Activated CD8-positive, alpha-beta T cell treated with anti-CD3 and anti-CD28 coated beads for 36 hours (primary cell): ENCODE measurements around the gene NUDT3. TPM values are rescaled to one million over a fixed set of nuclear protein-coding genes. Genes with fewer than 3 reads are reported as not detected.

Experiments
- ATAC-seq: fragments of 200-7000 bp; cut with Tn5 transposase; one replicate; pipeline ENCODE4 v1.10.0; 2021; ENCODE audit warnings: mild to moderate bottlenecking, moderate library complexity
- CTCF ChIA-PET: fragments of 350-600 bp; sonication (Branson Sonifier 250); formaldehyde crosslinking; loops from one replicate; lab custom pipeline; 2021; ENCODE audit warnings: antibody characterized with exemption; lab: Charles Lee
- POLR2A ChIA-PET: fragments of 350-600 bp; sonication (Branson Sonifier 250); formaldehyde crosslinking; loops from one replicate; lab custom pipeline; 2021; ENCODE audit warnings: antibody characterized with exemption; lab: Charles Lee
- DNase-seq: peaks from one replicate; pipeline ENCODE4 v3.0.0-alpha.2; 2020
- H3K27ac Mint-ChIP-seq: one replicate; pipeline ENCODE4 v1.8.0; 2021; ENCODE audit warnings: mild to moderate bottlenecking, mixed read lengths
- H3K27me3 Mint-ChIP-seq: one replicate; pipeline ENCODE4 v1.8.0; 2021; ENCODE audit warnings: mixed read lengths
- H3K36me3 Mint-ChIP-seq: one replicate; pipeline ENCODE4 v1.8.0; 2021; ENCODE audit warnings: low read depth, mixed read lengths
- H3K4me1 Mint-ChIP-seq: one replicate; pipeline ENCODE4 v1.8.0; 2021; ENCODE audit warnings: low read depth, mixed read lengths
- H3K4me3 Mint-ChIP-seq: one replicate; pipeline ENCODE4 v1.8.0; 2021; ENCODE audit warnings: mild to moderate bottlenecking, moderate library complexity, mixed read lengths
- H3K9me3 Mint-ChIP-seq: one replicate; pipeline ENCODE4 v1.8.0; 2021; ENCODE audit warnings: mixed read lengths
- intact Hi-C: fragments of 100-400 bp; cut with micrococcal nuclease; formaldehyde crosslinking; loops from one replicate; pipeline ENCODE4 v1.10.0; 2022
- total RNA-seq, 2 experiments: library from RNA; stranded (reverse); gene quantifications; one replicate each; pipeline ENCODE4 v1.2.3, GENCODE V29; 2021
- TF ChIP-seq, protein P1 (sequence below): fragments of 200-600 bp; IDR thresholded peaks from one replicate; pipeline ENCODE4 v1.8.0; 2022; ENCODE audit warnings: antibody characterized with exemption, mild to moderate bottlenecking

NUDT3 gene
- total RNA-seq, 2 experiments from 2014 or later = 15.0 to 15.2 TPM

DNA sequence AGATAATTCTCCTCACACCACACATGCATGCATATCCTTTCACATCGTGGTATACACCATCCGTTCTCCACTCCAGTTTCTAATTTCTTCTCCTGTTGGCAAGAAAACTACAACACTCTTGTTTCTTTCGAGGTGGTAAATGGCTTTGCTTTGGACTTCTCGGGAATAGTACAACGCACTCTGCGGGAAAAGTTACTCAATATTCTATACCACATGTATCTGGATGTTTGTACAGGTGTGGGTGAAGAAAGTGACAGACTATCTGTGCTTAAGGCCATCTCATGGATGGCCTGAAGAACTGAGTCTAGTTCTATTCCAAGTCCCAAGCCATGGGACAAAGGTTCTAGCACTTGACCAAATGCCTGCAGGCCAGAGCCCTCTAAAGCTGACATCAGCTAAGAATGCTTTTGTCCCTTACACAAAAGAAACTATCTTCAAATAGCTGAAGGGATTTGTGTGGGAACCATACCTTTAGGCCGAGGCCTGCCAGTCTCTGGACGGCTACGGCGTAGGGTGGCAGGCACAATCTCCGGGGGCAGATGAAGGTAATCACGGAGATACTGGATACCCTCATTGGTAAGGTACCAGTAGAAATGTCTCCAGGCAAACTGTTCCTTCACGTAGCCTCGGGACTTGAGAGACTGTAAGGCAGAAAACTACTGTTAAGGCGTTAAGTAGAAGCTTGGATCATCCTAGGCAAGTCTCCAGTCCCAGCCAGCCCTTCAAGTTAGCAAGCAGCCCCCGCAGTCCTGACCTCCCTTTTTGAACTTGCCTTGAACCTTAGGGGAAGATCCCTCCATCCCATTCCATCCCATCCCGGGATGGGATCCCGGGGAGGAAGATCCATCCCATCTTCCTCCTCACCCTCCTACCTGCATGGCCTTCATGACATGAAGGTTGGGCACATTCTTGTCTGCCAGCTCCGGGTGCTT, 32.0 kb upstream of the NUDT3 start:
- TF ChIP-seq, protein P1, sequence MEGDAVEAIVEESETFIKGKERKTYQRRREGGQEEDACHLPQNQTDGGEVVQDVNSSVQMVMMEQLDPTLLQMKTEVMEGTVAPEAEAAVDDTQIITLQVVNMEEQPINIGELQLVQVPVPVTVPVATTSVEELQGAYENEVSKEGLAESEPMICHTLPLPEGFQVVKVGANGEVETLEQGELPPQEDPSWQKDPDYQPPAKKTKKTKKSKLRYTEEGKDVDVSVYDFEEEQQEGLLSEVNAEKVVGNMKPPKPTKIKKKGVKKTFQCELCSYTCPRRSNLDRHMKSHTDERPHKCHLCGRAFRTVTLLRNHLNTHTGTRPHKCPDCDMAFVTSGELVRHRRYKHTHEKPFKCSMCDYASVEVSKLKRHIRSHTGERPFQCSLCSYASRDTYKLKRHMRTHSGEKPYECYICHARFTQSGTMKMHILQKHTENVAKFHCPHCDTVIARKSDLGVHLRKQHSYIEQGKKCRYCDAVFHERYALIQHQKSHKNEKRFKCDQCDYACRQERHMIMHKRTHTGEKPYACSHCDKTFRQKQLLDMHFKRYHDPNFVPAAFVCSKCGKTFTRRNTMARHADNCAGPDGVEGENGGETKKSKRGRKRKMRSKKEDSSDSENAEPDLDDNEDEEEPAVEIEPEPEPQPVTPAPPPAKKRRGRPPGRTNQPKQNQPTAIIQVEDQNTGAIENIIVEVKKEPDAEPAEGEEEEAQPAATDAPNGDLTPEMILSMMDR = no peak
- H3K4me3 Mint-ChIP-seq = peak overlapping the region; percentile 98

DNA sequence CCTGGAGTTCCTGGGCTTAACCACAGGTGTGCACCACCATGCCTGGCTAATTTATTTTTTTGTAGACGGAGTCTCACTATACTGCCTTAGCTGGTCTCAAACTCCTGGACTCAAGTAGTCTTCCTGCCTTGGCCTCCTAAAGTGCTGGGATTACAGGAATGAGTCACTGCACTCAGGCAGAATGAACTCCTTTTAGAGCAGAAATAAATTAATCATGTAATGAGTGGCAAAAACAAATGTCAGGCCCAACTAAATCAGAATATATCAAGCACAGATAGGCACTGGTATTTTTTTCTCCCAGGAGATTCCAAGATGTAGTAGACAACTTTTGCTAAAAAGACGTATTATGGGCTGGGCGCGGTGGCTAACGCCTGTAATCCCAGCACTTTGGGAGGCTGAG, 30.8 kb upstream of the NUDT3 start:
- DNase-seq = no peak
- no peaks in the 10 kb centered on the region for H3K9me3 Mint-ChIP-seq
- intact Hi-C loops = no loop called here
- H3K27ac Mint-ChIP-seq = peak overlapping the region; percentile 100
- TF ChIP-seq, protein P1 = no peak
- ATAC-seq = no peak
- H3K27me3 Mint-ChIP-seq = no peaks in the 10 kb centered on the region
- peak overlapping the region; percentile 98 for H3K4me3 Mint-ChIP-seq
- ChIA-PET CTCF (interaction anchor here (1.5 to 2.0 kb wide), 2 partner anchors 9 to 174 kb away, joined by 7 to 9 read pairs; no protein-coding TSS in a partner anchor), POLR2A (interaction anchor here (0.6 to 5.0 kb wide), 11 partner anchors 8 to 186 kb away, joined by 3 to 63 read pairs (median 4); partner anchors contain the start of genes HMGA1, NUDT3 and SMIM29)
- H3K36me3 Mint-ChIP-seq = peaks cover 62% of the 10 kb centered on the region
- H3K4me1 Mint-ChIP-seq = peaks cover 44% of the 10 kb centered on the region

More for the DNA sequence above, 32.0 kb upstream of the NUDT3 start:
- H3K9me3 Mint-ChIP-seq = no peaks in the 10 kb centered on the region
- ChIA-PET CTCF (interaction anchor here (0.8 to 2.0 kb wide), 4 partner anchors 10 to 175 kb away, joined by 3 to 9 read pairs (median 5); no protein-coding TSS in a partner anchor), POLR2A (interaction anchor here (0.6 to 5.0 kb wide), 14 partner anchors 9 to 1066 kb away, joined by 3 to 63 read pairs (median 4); partner anchors contain the start of genes BLTP3A, HMGA1, NUDT3 and SMIM29)
- intact Hi-C loops = no loop called here
- H3K4me1 Mint-ChIP-seq = peaks cover 38% of the 10 kb centered on the region
- H3K27ac Mint-ChIP-seq = peak overlapping the region; percentile 100
- ATAC-seq (no peak), DNase-seq (no peak)
- H3K36me3 Mint-ChIP-seq = peaks cover 56% of the 10 kb centered on the region
- peaks cover 2% of the 10 kb centered on the region for H3K27me3 Mint-ChIP-seq

DNA sequence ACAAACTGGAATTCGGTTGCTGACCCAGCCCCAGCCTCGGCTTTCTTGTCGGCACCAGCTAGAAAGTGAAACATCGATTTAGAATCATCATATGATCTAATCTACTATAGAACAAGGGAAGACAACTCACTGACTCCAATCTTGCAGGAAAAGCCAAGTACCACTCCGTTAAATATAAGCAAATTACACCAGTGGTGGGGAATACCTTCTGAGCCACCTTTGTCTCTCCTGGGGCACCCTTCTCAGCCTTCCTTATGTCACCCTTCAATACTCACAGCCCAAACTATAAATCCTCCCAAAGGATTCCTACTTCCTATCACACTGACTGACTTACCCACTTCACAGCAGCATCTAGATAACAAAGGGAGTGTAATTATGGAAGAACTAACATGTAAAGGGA, 25.9 kb upstream of the NUDT3 start:
- Mint-ChIP-seq H3K4me1 (peaks cover 31% of the 10 kb centered on the region), H3K4me3 (no peak overlapping the region), H3K9me3 (no peaks in the 10 kb centered on the region), H3K27me3 (no peaks in the 10 kb centered on the region), H3K36me3 (peaks cover 71% of the 10 kb centered on the region), H3K27ac (peak overlapping the region; percentile 56)
- DNase-seq (no peak), ATAC-seq (no peak)
- TF ChIP-seq, protein P1 = no peak
- ChIA-PET CTCF (interaction anchor here (1.0 kb wide), 1 partner anchor 169 kb away, joined by 3 read pairs; the partner anchor contains the start of gene SMIM29), POLR2A (interaction anchor here (1.1 to 5.4 kb wide), 4 partner anchors 7 to 169 kb away, joined by 4 to 63 read pairs (median 12); partner anchors contain the start of genes NUDT3 and RPS10)
- intact Hi-C loops = loop anchor here (10.0 kb wide), 1 partner anchor 254 kb away; no protein-coding TSS in a partner anchor

DNA sequence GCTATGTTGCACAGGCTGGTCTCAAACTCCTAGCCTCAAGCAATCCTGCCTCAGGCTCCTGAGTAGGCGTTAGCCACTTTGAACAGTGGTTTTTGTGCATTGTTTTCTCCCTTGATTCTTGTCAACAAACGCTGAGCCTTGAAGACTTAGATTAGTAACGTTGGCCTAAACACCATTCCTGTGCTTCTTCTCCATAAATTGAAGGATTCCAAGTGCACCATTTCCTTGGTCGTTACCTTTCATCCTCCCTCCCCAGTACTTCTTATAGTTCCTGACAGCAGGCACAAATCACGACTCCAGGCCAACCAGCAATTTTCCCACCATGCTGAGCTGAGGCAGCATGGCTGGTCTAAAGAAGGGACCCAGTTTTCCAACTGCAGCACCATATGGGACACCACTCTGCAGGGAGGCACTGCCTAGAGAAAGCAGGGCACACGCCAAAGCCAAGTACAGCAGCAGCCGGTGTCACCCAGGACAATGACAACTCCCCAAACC, 24.5 kb upstream of the NUDT3 start:
- Mint-ChIP-seq H3K9me3 (no peaks in the 10 kb centered on the region), H3K4me1 (peaks cover 25% of the 10 kb centered on the region), H3K36me3 (peaks cover 61% of the 10 kb centered on the region), H3K27ac (no peak overlapping the region), H3K27me3 (no peaks in the 10 kb centered on the region), H3K4me3 (no peak overlapping the region)
- ATAC-seq (no peak), DNase-seq (no peak)
- intact Hi-C loops = loop anchor here (10.0 kb wide), 1 partner anchor 252 kb away; no protein-coding TSS in a partner anchor
- CTCF ChIA-PET = interaction anchor here (0.6 to 3.7 kb wide), 7 partner anchors 13 to 533 kb away, joined by 3 to 61 read pairs (median 5); partner anchors contain the start of gene SMIM29
- TF ChIP-seq, protein P1 = no peak
- POLR2A ChIA-PET = interaction anchor here (1.0 to 5.4 kb wide), 10 partner anchors 8 to 375 kb away, joined by 3 to 63 read pairs (median 4); partner anchors contain the start of genes BLTP3A, NUDT3 and RPS10
